DMS53 (cell line): Measurements from ENCODE around the gene FRMD4A.

Experiments used
- DNase-seq: peaks from one replicate; lab custom pipeline; 2025; lab: John Stamatoyannopoulos, UW

Gene FRMD4A

GRCh38 chr10:14340051-14340744 is 9.5 kb upstream of the FRMD4A start:
- DNase-seq: no peak

GRCh38 chr10:14336736-14337135 is 6.0 kb upstream of the FRMD4A start:
- DNase-seq: no peak

- DNase-seq: no peak
These were observed 4.0 kb upstream of the FRMD4A start for GRCh38 chr10:14334771-14335170.

GRCh38 chr10:14333606-14334005 is 2.9 kb upstream of the FRMD4A start:
- DNase-seq: no peak

GRCh38 chr10:14332903-14333302 is 2.2 kb upstream of the FRMD4A start:
- DNase-seq: no peak

GRCh38 chr10:14329746-14330173 is 964 bp downstream of the FRMD4A start:
- DNase-seq: no peak

- DNase-seq: no peak
These were observed 1.6 kb downstream of the FRMD4A start for GRCh38 chr10:14328881-14329672.

GRCh38 chr10:14327527-14327926 is 3.2 kb downstream of the FRMD4A start:
- no peak for DNase-seq

GRCh38 chr10:14326581-14326980 is 4.1 kb downstream of the FRMD4A start:
- DNase-seq: no peak

- peak; percentile 82 for DNase-seq
These were observed 5.3 kb downstream of the FRMD4A start for GRCh38 chr10:14325325-14325955.

- no peak for DNase-seq
These were observed 8.1 kb downstream of the FRMD4A start for GRCh38 chr10:14322526-14323188.

- no peak for DNase-seq
These were observed 12.7 kb downstream of the FRMD4A start for GRCh38 chr10:14318007-14318406.

- DNase-seq: peak; percentile 93
These were observed 18.7 kb downstream of the FRMD4A start for GRCh38 chr10:14312014-14312413.

- DNase-seq: peak; percentile 45
These were observed 19.3 kb downstream of the FRMD4A start for GRCh38 chr10:14311206-14311957.

- no peak for DNase-seq
These were observed 21.1 kb downstream of the FRMD4A start for GRCh38 chr10:14309593-14309992.

GRCh38 chr10:14306190-14306589 is 24.5 kb downstream of the FRMD4A start:
- DNase-seq: peak; percentile 40

- DNase-seq: no peak
These were observed 26.7 kb downstream of the FRMD4A start for GRCh38 chr10:14304046-14304445.

GRCh38 chr10:14302035-14302434 is 28.7 kb downstream of the FRMD4A start:
- DNase-seq: peak; percentile 37

- DNase-seq: no peak
These were observed 31.2 kb downstream of the FRMD4A start for GRCh38 chr10:14299556-14299955.

GRCh38 chr10:14296065-14296709 is 34.5 kb downstream of the FRMD4A start:
- peak; percentile 35 for DNase-seq
